GM19240 (cell line): ENCODE data around the gene AUNIP.
"Not testable (repeated sequence)": the region's sequence is repeated elsewhere in the genome, so short reads cannot be mapped to it uniquely, and the experiment has no call there.

Experiments used
- DNase-seq: peaks from one replicate; pipeline ENCODE4 v3.0.0; 2011; ENCODE audit warnings: low spot score; ENCODE audit not compliant: insufficient read length

The AUNIP gene

GRCh38 chr1:25866288-25866687 lies 7.0 kb upstream of the AUNIP start:
- no peak for DNase-seq

- no peak for DNase-seq
These were observed 5.2 kb upstream of the AUNIP start for GRCh38 chr1:25864434-25864833.

GRCh38 chr1:25863486-25864262 lies 4.4 kb upstream of the AUNIP start:
- no peak for DNase-seq

GRCh38 chr1:25862785-25863485 lies 3.7 kb upstream of the AUNIP start:
- no peak for DNase-seq

GRCh38 chr1:25861316-25862286 lies 2.3 kb upstream of the AUNIP start:
- DNase-seq = no peak

- no peak for DNase-seq
These were observed 763 bp downstream of the AUNIP start for GRCh38 chr1:25858494-25858893.

GRCh38 chr1:25856856-25857255 lies 2.4 kb downstream of the AUNIP start:
- DNase-seq = no peak

- DNase-seq = no peak
These were observed 4.7 kb downstream of the AUNIP start for GRCh38 chr1:25854554-25854953.

- DNase-seq = no peak
These were observed 10.7 kb downstream of the AUNIP start for GRCh38 chr1:25848531-25848930.

GRCh38 chr1:25847929-25848328 lies 11.3 kb downstream of the AUNIP start:
- DNase-seq = no peak

- no peak for DNase-seq
These were observed 13.6 kb downstream of the AUNIP start for GRCh38 chr1:25845664-25846063.

- no peak for DNase-seq
These were observed 14.5 kb downstream of the AUNIP start for GRCh38 chr1:25844536-25845337.

GRCh38 chr1:25843483-25843882 lies 15.8 kb downstream of the AUNIP start:
- DNase-seq = no peak

- not testable (repeated sequence) for DNase-seq
These were observed 19.4 kb downstream of the AUNIP start for GRCh38 chr1:25839808-25840207.

GRCh38 chr1:25837262-25837875 lies 21.9 kb downstream of the AUNIP start:
- DNase-seq = no peak

GRCh38 chr1:25836695-25837094 lies 22.6 kb downstream of the AUNIP start:
- DNase-seq = no peak

GRCh38 chr1:25834894-25835293 lies 24.4 kb downstream of the AUNIP start:
- no peak for DNase-seq

GRCh38 chr1:25833158-25833557 lies 26.1 kb downstream of the AUNIP start:
- no peak for DNase-seq

- no peak for DNase-seq
These were observed 26.8 kb downstream of the AUNIP start for GRCh38 chr1:25832336-25833037.
